ENCODE data around the gene AARS2.
A peak's percentile ranks its signal among the peaks of the same experiment; 100 is the strongest.

The AARS2 gene

DNA sequence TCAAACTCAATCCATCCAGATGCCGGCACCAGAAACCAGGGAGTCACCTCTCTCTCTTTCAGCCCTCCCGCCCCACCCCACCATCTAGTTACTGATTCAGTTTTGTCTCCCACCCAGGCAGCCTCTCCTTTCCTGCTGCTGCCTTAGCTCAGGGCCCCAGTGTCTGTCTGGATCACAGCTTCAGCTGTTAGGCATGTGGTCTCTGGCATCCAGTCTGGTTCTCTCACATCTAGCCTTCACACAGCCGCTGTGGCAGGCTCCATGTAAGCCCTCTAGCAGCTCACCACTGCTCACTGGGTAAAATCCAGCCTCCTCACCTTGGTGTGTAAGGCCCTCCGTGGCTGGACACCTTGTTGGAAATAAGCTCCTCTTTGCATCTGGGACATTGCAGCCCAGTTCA is 21.3 kb downstream of the AARS2 start:
- H3K14ac ChIP-seq (ENCODE audit: low read length) = no peak overlapping the region
- no peak overlapping the region for H2BK5ac ChIP-seq (ENCODE audit: low read length)
- H3K4me1 ChIP-seq (ENCODE audit: control insufficient read depth in 2 of 2, insufficient read depth in 1 of 2, low read depth in 1 of 2, low read length in 2 of 2) = peaks cover 2% of the 10 kb centered on the region in 2 donors
- no peak for DNase-seq (ENCODE audit: low spot score)
- H3K4ac ChIP-seq (ENCODE audit: low read length) = no peak overlapping the region
- H2BK15ac ChIP-seq (ENCODE audit: low read length) = no peak overlapping the region
- no peak overlapping the region for H4K8ac ChIP-seq (ENCODE audit: low read depth, low read length)
- no peak overlapping the region for H3K27ac ChIP-seq (replicated peaks; ENCODE audit: low read length)
- no peak overlapping the region for H2BK12ac ChIP-seq (ENCODE audit: low read length)
- no peak overlapping the region for H2BK120ac ChIP-seq (ENCODE audit: low read depth, low read length)
- H2AFZ ChIP-seq (ENCODE audit: low read length) = no peak overlapping the region
- no peak overlapping the region for H2AK5ac ChIP-seq (ENCODE audit: low read depth, low read length)
- peak overlapping the region in 1 of 2 donors; percentile 25 for H3K4me3 ChIP-seq (ENCODE audit: low read length in 2 of 2)
- H3K27me3 ChIP-seq (ENCODE audit: control insufficient read depth in 3 of 3, insufficient read depth in 3 of 3, low read depth in 1 of 3, low read length in 3 of 3) = peaks cover 0 to 24% (median 21%) of the 10 kb centered on the region in 3 experiments
- H3K9ac ChIP-seq (ENCODE audit: low read depth, low read length, poor library complexity) = no peak overlapping the region
- no peaks in the 10 kb centered on the region for H3K79me1 ChIP-seq (ENCODE audit: low read depth, low read length)
- H3K4me2 ChIP-seq (ENCODE audit: insufficient read depth, low read length, poor library complexity, severe bottlenecking) = no peak overlapping the region
- H3K23ac ChIP-seq (ENCODE audit: low read depth, low read length, poor library complexity) = no peak overlapping the region
- H4K91ac ChIP-seq (ENCODE audit: low read depth, low read length, poor library complexity) = no peak overlapping the region
- peak overlapping the region; percentile 9 for H3K18ac ChIP-seq (ENCODE audit: low read length)
- no CpG with 5 or more reads among the region's 4 CpGs for WGBS, 2 donors (ENCODE audit: extremely low coverage in 2 of 2, insufficient read length in 2 of 2, insufficient replicate concordance in 1 of 2)
- no peaks in the 10 kb centered on the region for H3K9me3 ChIP-seq (replicated peaks in 1 of 2; ENCODE audit: control insufficient read depth in 2 of 2, insufficient read depth in 1 of 2, low read depth in 1 of 2, low read length in 2 of 2)
- no peaks in the 10 kb centered on the region for H3K36me3 ChIP-seq (replicated peaks in 1 of 2; ENCODE audit: control insufficient read depth in 2 of 2, insufficient read depth in 2 of 2, low read length in 2 of 2)

DNA sequence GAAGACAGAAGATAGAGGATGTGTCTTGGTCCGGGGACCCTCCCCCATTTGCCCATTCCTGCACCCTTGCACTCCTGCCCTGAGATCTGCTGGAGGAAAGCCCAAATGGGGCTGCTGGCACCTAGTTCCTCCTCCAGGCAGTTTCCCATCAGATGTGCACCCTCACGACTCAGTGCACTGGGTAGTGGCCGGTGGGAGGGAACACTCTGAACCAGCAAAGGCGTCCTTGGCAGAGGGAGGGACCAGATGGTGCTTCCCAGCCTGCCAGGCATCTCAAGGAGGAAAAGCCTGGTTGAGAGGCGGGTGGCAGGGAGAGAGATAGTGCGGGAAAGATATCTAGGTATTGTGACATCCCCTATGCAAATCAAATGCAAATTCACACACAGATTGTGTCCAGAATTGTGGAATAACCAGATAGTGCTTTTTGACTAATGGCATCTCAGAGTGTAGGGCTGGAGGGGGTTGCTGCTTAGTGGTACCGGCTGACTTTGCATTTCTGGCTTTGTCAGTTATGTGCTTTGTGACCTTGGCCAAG is 23.4 kb downstream of the AARS2 start:
- no peaks in the 10 kb centered on the region for H3K79me1 ChIP-seq (ENCODE audit: low read depth, low read length)
- no peak overlapping the region for H3K27ac ChIP-seq (replicated peaks; ENCODE audit: low read length)
- no peak overlapping the region for H2AK5ac ChIP-seq (ENCODE audit: low read depth, low read length)
- no peak overlapping the region for H3K14ac ChIP-seq (ENCODE audit: low read length)
- DNase-seq (ENCODE audit: low spot score) = no peak
- H3K4me1 ChIP-seq (ENCODE audit: control insufficient read depth in 2 of 2, insufficient read depth in 1 of 2, low read depth in 1 of 2, low read length in 2 of 2) = peaks cover 0 to 1% of the 10 kb centered on the region in 2 donors
- H3K4me2 ChIP-seq (ENCODE audit: insufficient read depth, low read length, poor library complexity, severe bottlenecking) = no peak overlapping the region
- no peak overlapping the region for H2AFZ ChIP-seq (ENCODE audit: low read length)
- H2BK15ac ChIP-seq (ENCODE audit: low read length) = no peak overlapping the region
- WGBS, 2 donors (ENCODE audit: extremely low coverage in 2 of 2, insufficient read length in 2 of 2, insufficient replicate concordance in 1 of 2) = no CpG with 5 or more reads among the region's 7 CpGs
- peak overlapping the region; percentile 12 for H3K23ac ChIP-seq (ENCODE audit: low read depth, low read length, poor library complexity)
- H2BK12ac ChIP-seq (ENCODE audit: low read length) = no peak overlapping the region
- no peak overlapping the region for H3K4ac ChIP-seq (ENCODE audit: low read length)
- H3K36me3 ChIP-seq (replicated peaks in 1 of 2; ENCODE audit: control insufficient read depth in 2 of 2, insufficient read depth in 2 of 2, low read length in 2 of 2) = no peaks in the 10 kb centered on the region
- H4K91ac ChIP-seq (ENCODE audit: low read depth, low read length, poor library complexity) = no peak overlapping the region
- peak overlapping the region in 1 of 2 donors; percentile 17 for H3K4me3 ChIP-seq (ENCODE audit: low read length in 2 of 2)
- H3K18ac ChIP-seq (ENCODE audit: low read length) = no peak overlapping the region
- H4K8ac ChIP-seq (ENCODE audit: low read depth, low read length) = no peak overlapping the region
- peak overlapping the region; percentile 9 for H3K9ac ChIP-seq (ENCODE audit: low read depth, low read length, poor library complexity)
- H3K27me3 ChIP-seq (ENCODE audit: control insufficient read depth in 3 of 3, insufficient read depth in 3 of 3, low read depth in 1 of 3, low read length in 3 of 3) = peaks cover 0 to 24% (median 8%) of the 10 kb centered on the region in 3 experiments
- no peak overlapping the region for H2BK120ac ChIP-seq (ENCODE audit: low read depth, low read length)
- no peaks in the 10 kb centered on the region for H3K9me3 ChIP-seq (replicated peaks in 1 of 2; ENCODE audit: control insufficient read depth in 2 of 2, insufficient read depth in 1 of 2, low read depth in 1 of 2, low read length in 2 of 2)
- no peak overlapping the region for H2BK5ac ChIP-seq (ENCODE audit: low read length)

DNA sequence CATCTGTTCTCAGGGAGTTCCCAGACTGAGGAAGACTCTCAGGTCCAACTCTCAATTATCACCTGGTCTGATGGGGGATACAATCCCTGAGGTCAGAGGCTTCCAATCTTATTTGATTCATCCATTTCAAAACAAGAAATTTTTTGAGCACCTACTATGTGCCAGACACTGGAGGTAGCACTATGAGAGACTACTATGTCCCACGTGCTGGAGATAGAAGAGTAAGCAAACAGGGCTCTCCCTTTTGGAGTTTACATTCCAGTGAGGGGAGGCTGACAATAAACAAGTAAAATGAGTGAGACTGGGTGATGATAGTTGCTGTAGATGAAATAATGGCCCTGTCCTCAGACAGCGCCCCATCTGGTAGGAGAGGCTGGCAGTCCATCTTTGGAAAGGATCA is 26.4 kb downstream of the AARS2 start:
- peaks cover 0 to 16% (median 4%) of the 10 kb centered on the region in 3 experiments for H3K27me3 ChIP-seq (ENCODE audit: control insufficient read depth in 3 of 3, insufficient read depth in 3 of 3, low read depth in 1 of 3, low read length in 3 of 3)

DNA sequence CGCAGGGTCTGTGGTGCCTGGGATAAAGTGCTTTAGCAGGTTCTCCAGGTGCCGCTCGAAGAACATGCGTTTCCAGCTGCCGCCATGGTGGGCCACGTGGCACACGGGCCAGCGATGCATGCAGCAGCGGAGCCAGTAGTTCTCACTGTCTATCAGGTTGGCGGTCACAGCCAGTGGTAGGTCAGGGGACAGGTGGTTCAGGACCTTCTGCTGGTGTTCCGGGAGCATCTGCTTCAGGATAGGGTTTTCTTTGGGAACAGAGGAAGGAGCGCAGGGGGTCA is 26.9 kb downstream of the AARS2 start:
- H3K27me3 ChIP-seq (ENCODE audit: control insufficient read depth in 3 of 3, insufficient read depth in 3 of 3, low read depth in 1 of 3, low read length in 3 of 3) = peaks cover 0 to 16% (median 4%) of the 10 kb centered on the region in 3 experiments

More for the DNA sequence above, 26.4 kb downstream of the AARS2 start:
- Histone ChIP-seq H3K4ac (ENCODE audit: low read length) (no peak overlapping the region), H3K14ac (ENCODE audit: low read length) (no peak overlapping the region), H3K23ac (ENCODE audit: low read depth, low read length, poor library complexity) (no peak overlapping the region), H3K79me1 (ENCODE audit: low read depth, low read length) (no peaks in the 10 kb centered on the region), H3K4me1 (ENCODE audit: control insufficient read depth in 2 of 2, insufficient read depth in 1 of 2, low read depth in 1 of 2, low read length in 2 of 2) (no peaks in the 10 kb centered on the region), H2BK12ac (ENCODE audit: low read length) (no peak overlapping the region), H4K8ac (ENCODE audit: low read depth, low read length) (no peak overlapping the region), H2BK5ac (ENCODE audit: low read length) (no peak overlapping the region), H3K27ac (replicated peaks; ENCODE audit: low read length) (no peak overlapping the region), H3K9me3 (replicated peaks in 1 of 2; ENCODE audit: control insufficient read depth in 2 of 2, insufficient read depth in 1 of 2, low read depth in 1 of 2, low read length in 2 of 2) (no peaks in the 10 kb centered on the region), H3K36me3 (replicated peaks in 1 of 2; ENCODE audit: control insufficient read depth in 2 of 2, insufficient read depth in 2 of 2, low read length in 2 of 2) (no peaks in the 10 kb centered on the region), H3K4me2 (ENCODE audit: insufficient read depth, low read length, poor library complexity, severe bottlenecking) (no peak overlapping the region), H3K18ac (ENCODE audit: low read length) (no peak overlapping the region), H4K91ac (ENCODE audit: low read depth, low read length, poor library complexity) (no peak overlapping the region), H3K4me3 (ENCODE audit: low read length in 2 of 2) (no peak overlapping the region), H2AFZ (ENCODE audit: low read length) (no peak overlapping the region), H2BK15ac (ENCODE audit: low read length) (no peak overlapping the region), H2AK5ac (ENCODE audit: low read depth, low read length) (no peak overlapping the region), H2BK120ac (ENCODE audit: low read depth, low read length) (no peak overlapping the region), H3K9ac (ENCODE audit: low read depth, low read length, poor library complexity) (no peak overlapping the region)
- no peak for DNase-seq (ENCODE audit: low spot score)
- WGBS, 2 donors (ENCODE audit: extremely low coverage in 2 of 2, insufficient read length in 2 of 2, insufficient replicate concordance in 1 of 2) = no CpG with 5 or more reads among the region's 2 CpGs

More for the DNA sequence above, 26.9 kb downstream of the AARS2 start:
- H4K8ac ChIP-seq (ENCODE audit: low read depth, low read length) = no peak overlapping the region
- H3K14ac ChIP-seq (ENCODE audit: low read length) = no peak overlapping the region
- no peak overlapping the region for H3K23ac ChIP-seq (ENCODE audit: low read depth, low read length, poor library complexity)
- H3K18ac ChIP-seq (ENCODE audit: low read length) = no peak overlapping the region
- H2BK12ac ChIP-seq (ENCODE audit: low read length) = no peak overlapping the region
- no peaks in the 10 kb centered on the region for H3K79me1 ChIP-seq (ENCODE audit: low read depth, low read length)
- no peak overlapping the region for H2AFZ ChIP-seq (ENCODE audit: low read length)
- no peak overlapping the region for H2BK120ac ChIP-seq (ENCODE audit: low read depth, low read length)
- H2AK5ac ChIP-seq (ENCODE audit: low read depth, low read length) = no peak overlapping the region
- H3K9me3 ChIP-seq (replicated peaks in 1 of 2; ENCODE audit: control insufficient read depth in 2 of 2, insufficient read depth in 1 of 2, low read depth in 1 of 2, low read length in 2 of 2) = no peaks in the 10 kb centered on the region
- no peak for DNase-seq (ENCODE audit: low spot score)
- WGBS, 2 donors (ENCODE audit: extremely low coverage in 2 of 2, insufficient read length in 2 of 2, insufficient replicate concordance in 1 of 2) = no CpG with 5 or more reads among the region's 12 CpGs
- H3K4ac ChIP-seq (ENCODE audit: low read length) = no peak overlapping the region
- no peak overlapping the region for H3K4me3 ChIP-seq (ENCODE audit: low read length in 2 of 2)
- no peak overlapping the region for H3K27ac ChIP-seq (replicated peaks; ENCODE audit: low read length)
- H3K36me3 ChIP-seq (replicated peaks in 1 of 2; ENCODE audit: control insufficient read depth in 2 of 2, insufficient read depth in 2 of 2, low read length in 2 of 2) = no peaks in the 10 kb centered on the region
- no peak overlapping the region for H3K4me2 ChIP-seq (ENCODE audit: insufficient read depth, low read length, poor library complexity, severe bottlenecking)
- no peak overlapping the region for H2BK15ac ChIP-seq (ENCODE audit: low read length)
- no peak overlapping the region for H2BK5ac ChIP-seq (ENCODE audit: low read length)
- no peak overlapping the region for H4K91ac ChIP-seq (ENCODE audit: low read depth, low read length, poor library complexity)
- H3K4me1 ChIP-seq (ENCODE audit: control insufficient read depth in 2 of 2, insufficient read depth in 1 of 2, low read depth in 1 of 2, low read length in 2 of 2) = no peaks in the 10 kb centered on the region
- no peak overlapping the region for H3K9ac ChIP-seq (ENCODE audit: low read depth, low read length, poor library complexity)

Data from neuronal stem cell (in vitro differentiated cells).